ENCODE measurements around the gene PDE4D. TPM values are rescaled to one million over a fixed set of nuclear protein-coding genes. Genes with fewer than 3 reads are reported as not detected.

The PDE4D gene
- total RNA-seq, 1 experiment from 2014 or later, result 2.1 TPM

GRCh38 chr5:59128646-59129290, 764.8 kb downstream of the PDE4D start:
- no peak overlapping the region for H2AFZ ChIP-seq (ENCODE audit: low read length)
- H2BK15ac ChIP-seq (ENCODE audit: low read depth, low read length), result no peak overlapping the region
- TF ChIP-seq, protein P1, sequence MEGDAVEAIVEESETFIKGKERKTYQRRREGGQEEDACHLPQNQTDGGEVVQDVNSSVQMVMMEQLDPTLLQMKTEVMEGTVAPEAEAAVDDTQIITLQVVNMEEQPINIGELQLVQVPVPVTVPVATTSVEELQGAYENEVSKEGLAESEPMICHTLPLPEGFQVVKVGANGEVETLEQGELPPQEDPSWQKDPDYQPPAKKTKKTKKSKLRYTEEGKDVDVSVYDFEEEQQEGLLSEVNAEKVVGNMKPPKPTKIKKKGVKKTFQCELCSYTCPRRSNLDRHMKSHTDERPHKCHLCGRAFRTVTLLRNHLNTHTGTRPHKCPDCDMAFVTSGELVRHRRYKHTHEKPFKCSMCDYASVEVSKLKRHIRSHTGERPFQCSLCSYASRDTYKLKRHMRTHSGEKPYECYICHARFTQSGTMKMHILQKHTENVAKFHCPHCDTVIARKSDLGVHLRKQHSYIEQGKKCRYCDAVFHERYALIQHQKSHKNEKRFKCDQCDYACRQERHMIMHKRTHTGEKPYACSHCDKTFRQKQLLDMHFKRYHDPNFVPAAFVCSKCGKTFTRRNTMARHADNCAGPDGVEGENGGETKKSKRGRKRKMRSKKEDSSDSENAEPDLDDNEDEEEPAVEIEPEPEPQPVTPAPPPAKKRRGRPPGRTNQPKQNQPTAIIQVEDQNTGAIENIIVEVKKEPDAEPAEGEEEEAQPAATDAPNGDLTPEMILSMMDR (conservative IDR thresholded peaks at IDR 0.05), result no peak
- H3K27me3 ChIP-seq (ENCODE audit: insufficient read depth, low read length), result no peaks in the 10 kb centered on the region
- Mint-ChIP-seq H3K9me3 (no peaks in the 10 kb centered on the region), H3K4me3 (no peak overlapping the region), H3K4me1 (peaks cover 11 to 12% of the 10 kb centered on the region in 2 experiments), H3K27ac (peak overlapping the region in 1 of 3 experiments; percentile 24; a peak in 1 of 7 replicates), H3K36me3 (ENCODE audit: insufficient read depth in 1 of 3, low read depth in 3 of 3) (no peaks in the 10 kb centered on the region), H3K27me3 (ENCODE audit: low read depth) (no peaks in the 10 kb centered on the region)
- H3K9me3 ChIP-seq (ENCODE audit: control insufficient read depth, low read depth, low read length), result no peaks in the 10 kb centered on the region
- H3K14ac ChIP-seq (ENCODE audit: insufficient read depth, low read length), result no peak overlapping the region
- peaks cover 16% of the 10 kb centered on the region; the same call in 1 of the 2 replicates for H3K4me1 ChIP-seq (ENCODE audit: insufficient read depth, low read length)
- H4K8ac ChIP-seq (replicated peaks; ENCODE audit: insufficient read length, low read depth, low read length), result no peak overlapping the region
- WGBS (ENCODE audit: extremely low coverage, insufficient read length, low lambda C conversion rate), result no CpG with 5 or more reads among the region's 1 CpG
- no peak overlapping the region for H3K4me2 ChIP-seq (ENCODE audit: insufficient read depth, insufficient read length, low read length)
- no peaks in the 10 kb centered on the region for H3K79me2 ChIP-seq (ENCODE audit: insufficient read depth, low read length)
- H3K79me1 ChIP-seq (ENCODE audit: insufficient read depth, low read depth, low read length, poor library complexity, severe bottlenecking), result no peaks in the 10 kb centered on the region
- no peak overlapping the region for H2BK12ac ChIP-seq (ENCODE audit: insufficient read length, low read depth, low read length)
- H4K5ac ChIP-seq (ENCODE audit: insufficient read length, low read depth, low read length), result no peak overlapping the region
- no peak overlapping the region for H3K9ac ChIP-seq (ENCODE audit: extremely low read depth, insufficient read length, low read length)
- H3T11ph ChIP-seq (ENCODE audit: low read length), result no peak overlapping the region
- H3K18ac ChIP-seq (ENCODE audit: insufficient read length, low read depth, low read length), result no peak overlapping the region
- no peak overlapping the region for H2BK20ac ChIP-seq (ENCODE audit: low read depth, low read length, poor library complexity, severe bottlenecking)
- H3K4ac ChIP-seq (ENCODE audit: low read depth, low read length), result no peak overlapping the region
- no peak overlapping the region for H3K23ac ChIP-seq (ENCODE audit: insufficient read length, low read depth, low read length)
- no peaks in the 10 kb centered on the region for H4K20me1 ChIP-seq (ENCODE audit: control insufficient read depth, insufficient read depth, insufficient read length)
- no peak overlapping the region for H3K56ac ChIP-seq (ENCODE audit: insufficient read length, low read depth, low read length)
- H3K27ac ChIP-seq (ENCODE audit: insufficient read length, low read depth, low read length), result no peak overlapping the region
- H2BK120ac ChIP-seq (ENCODE audit: low read depth, low read length, poor library complexity, severe bottlenecking), result no peak overlapping the region
- no peaks in the 10 kb centered on the region for H3K23me2 ChIP-seq (ENCODE audit: insufficient read length, low read depth, low read length, poor library complexity, severe bottlenecking)
- no peak for DNase-seq
- no peak overlapping the region for H2AK5ac ChIP-seq (ENCODE audit: insufficient read length, low read length)
- H4K91ac ChIP-seq (ENCODE audit: insufficient read length, low read depth, low read length), result no peak overlapping the region
- H2BK5ac ChIP-seq (ENCODE audit: insufficient read length, low read length), result no peak overlapping the region
